GM18505 (cell line): ENCODE results near the gene PSPC1.
"Not testable (repeated sequence)": the region's sequence is repeated elsewhere in the genome, so short reads cannot be mapped to it uniquely, and the experiment has no call there.

Experiments used
- ATAC-seq: cut with Tn5 transposase; IDR thresholded peaks from one replicate; pipeline ENCODE4 v1.9.1; 2021; ENCODE audit not compliant: unreplicated experiment
- POLR2A ChIP-seq: IDR thresholded peaks from 4 replicates; pipeline ENCODE4 v1.6.1; 2011; ENCODE audit warnings: borderline replicate concordance; ENCODE audit not compliant: insufficient read depth, insufficient read length; ENCODE audit errors: extremely low read depth

PSPC1 gene

GRCh38 chr13:19791953-19792537 is 9.3 kb upstream of the PSPC1 start:
- no peak for TF ChIP-seq POLR2A
- ATAC-seq = no peak

GRCh38 chr13:19782049-19782726 is 557 bp downstream of the PSPC1 start:
- TF ChIP-seq POLR2A = no peak
- ATAC-seq = peak; percentile 37

GRCh38 chr13:19781526-19781925 is 1.2 kb downstream of the PSPC1 start:
- ATAC-seq = no peak
- TF ChIP-seq POLR2A = no peak

GRCh38 chr13:19780753-19781418 is 1.9 kb downstream of the PSPC1 start:
- not testable (repeated sequence) for ATAC-seq

GRCh38 chr13:19772306-19772705 is 10.4 kb downstream of the PSPC1 start:
- ATAC-seq = no peak
- TF ChIP-seq POLR2A = no peak

- ATAC-seq = no peak
- no peak for TF ChIP-seq POLR2A
Observed at GRCh38 chr13:19769854-19770253, 12.9 kb downstream of the PSPC1 start.

- no peak for TF ChIP-seq POLR2A
- no peak for ATAC-seq
Observed at GRCh38 chr13:19767966-19768365, 14.8 kb downstream of the PSPC1 start.

GRCh38 chr13:19766591-19766990 is 16.2 kb downstream of the PSPC1 start:
- ATAC-seq = no peak
- TF ChIP-seq POLR2A = no peak

GRCh38 chr13:19764237-19764636 is 18.5 kb downstream of the PSPC1 start:
- ATAC-seq = no peak
- TF ChIP-seq POLR2A = no peak

GRCh38 chr13:19763618-19764017 is 19.1 kb downstream of the PSPC1 start:
- ATAC-seq = no peak
- no peak for TF ChIP-seq POLR2A

GRCh38 chr13:19759669-19760068 is 23.1 kb downstream of the PSPC1 start:
- TF ChIP-seq POLR2A = no peak

GRCh38 chr13:19742643-19743042 is 40.1 kb downstream of the PSPC1 start:
- ATAC-seq = no peak
- TF ChIP-seq POLR2A = no peak

More at GRCh38 chr13:19759669-19760068, 23.1 kb downstream of the PSPC1 start:
- no peak for ATAC-seq

GRCh38 chr13:19737844-19738557 is 44.7 kb downstream of the PSPC1 start:
- no peak for TF ChIP-seq POLR2A
- no peak for ATAC-seq
